HG03103 (cell line): Measurements from ENCODE around the gene CACNA2D1.

ENCODE experiments used
- ATAC-seq: cut with Tn5 transposase; IDR thresholded peaks from one replicate; pipeline ENCODE4 v1.9.1; 2021; ENCODE audit warnings: low read depth; ENCODE audit not compliant: unreplicated experiment

Gene CACNA2D1

DNA sequence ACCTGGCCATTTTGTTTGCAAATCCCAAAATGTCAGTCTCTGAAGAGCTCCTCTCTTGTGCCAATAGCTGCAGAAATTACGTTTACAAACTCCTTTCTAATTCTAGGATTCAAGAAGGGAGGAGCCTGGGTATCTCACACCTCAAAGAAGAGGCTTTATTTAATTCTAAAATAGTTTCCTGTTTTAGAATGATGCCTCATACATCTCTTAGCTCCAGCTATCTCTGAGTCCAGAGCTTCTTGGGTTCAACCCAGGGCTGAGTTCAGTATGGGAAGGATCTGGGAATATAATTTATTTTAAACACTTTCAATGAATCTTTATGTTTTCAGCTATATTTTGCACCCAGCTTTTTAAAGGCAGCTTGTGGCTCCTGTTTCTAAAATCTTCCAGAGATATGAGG is 150.1 kb downstream of the CACNA2D1 start:
- ATAC-seq, result no peak

DNA sequence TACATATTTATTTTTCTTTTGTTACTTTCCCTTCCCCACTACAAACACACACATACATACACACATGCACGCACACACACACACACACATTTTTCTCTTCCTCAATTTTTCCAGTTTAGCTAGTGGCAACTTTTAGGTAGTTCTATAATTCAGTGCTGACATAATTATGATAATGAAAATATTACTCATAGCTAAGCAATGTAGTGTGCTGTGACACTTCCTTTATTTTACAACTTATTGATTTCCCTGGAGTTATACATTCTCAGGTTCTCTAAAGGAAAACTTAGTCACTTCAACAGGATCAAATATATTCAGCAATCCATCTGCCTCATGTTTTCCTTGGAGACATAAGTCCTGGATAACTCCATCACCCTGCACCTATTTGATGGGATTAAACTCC is 151.6 kb downstream of the CACNA2D1 start:
- no peak for ATAC-seq

DNA sequence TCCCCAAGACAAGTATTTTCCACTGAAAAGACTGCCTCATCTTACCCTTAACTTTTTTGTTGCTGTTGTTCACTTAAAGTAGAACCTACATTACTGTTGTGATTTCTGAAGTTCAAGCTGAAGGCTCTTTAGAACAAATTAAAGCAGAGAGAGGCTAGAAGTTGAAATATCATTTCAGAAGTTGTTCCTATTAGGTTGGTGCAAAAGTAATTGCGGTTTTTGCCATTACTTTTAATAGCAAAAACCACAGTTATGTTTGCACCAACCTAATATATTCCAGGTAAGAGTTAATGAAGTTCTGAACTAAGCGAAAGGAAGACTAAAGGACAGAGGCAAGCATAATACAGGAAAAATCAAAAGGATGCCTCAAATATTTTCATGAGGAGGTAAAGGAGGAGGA is 153.7 kb downstream of the CACNA2D1 start:
- ATAC-seq, result no peak

DNA sequence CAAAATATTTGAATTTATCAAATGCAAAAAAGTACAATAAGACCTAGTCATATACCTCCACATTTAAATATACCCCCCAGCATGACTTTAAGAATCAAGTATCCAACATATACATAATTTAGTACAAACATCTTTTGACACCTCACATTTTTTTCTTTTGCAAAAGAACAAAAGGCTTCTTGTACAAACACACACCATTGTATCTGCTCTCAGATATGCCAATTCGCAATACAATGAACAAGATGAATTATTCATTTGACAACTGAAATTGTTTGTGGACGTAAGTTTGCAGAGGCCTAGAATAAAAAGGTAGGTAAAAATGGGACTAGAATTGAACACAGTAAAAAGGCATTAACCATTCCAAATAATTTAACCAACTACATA is 154.4 kb downstream of the CACNA2D1 start:
- ATAC-seq, result no peak

DNA sequence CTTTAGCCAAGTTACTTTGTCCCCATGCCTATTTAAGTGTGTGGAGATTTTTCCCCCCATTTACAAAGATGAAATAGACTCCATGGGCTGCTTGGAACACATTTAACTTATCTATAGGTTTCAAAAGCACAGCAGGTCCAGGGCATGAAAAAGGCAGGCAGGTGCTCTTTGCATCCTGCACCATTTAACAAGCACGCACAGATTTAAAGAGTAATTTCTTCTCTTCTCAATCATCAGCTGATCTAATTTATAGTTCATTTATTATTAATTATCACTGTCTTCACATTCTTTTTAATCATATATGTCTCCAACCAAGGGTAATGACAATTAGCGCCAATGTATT is 156.8 kb downstream of the CACNA2D1 start:
- ATAC-seq, result no peak

DNA sequence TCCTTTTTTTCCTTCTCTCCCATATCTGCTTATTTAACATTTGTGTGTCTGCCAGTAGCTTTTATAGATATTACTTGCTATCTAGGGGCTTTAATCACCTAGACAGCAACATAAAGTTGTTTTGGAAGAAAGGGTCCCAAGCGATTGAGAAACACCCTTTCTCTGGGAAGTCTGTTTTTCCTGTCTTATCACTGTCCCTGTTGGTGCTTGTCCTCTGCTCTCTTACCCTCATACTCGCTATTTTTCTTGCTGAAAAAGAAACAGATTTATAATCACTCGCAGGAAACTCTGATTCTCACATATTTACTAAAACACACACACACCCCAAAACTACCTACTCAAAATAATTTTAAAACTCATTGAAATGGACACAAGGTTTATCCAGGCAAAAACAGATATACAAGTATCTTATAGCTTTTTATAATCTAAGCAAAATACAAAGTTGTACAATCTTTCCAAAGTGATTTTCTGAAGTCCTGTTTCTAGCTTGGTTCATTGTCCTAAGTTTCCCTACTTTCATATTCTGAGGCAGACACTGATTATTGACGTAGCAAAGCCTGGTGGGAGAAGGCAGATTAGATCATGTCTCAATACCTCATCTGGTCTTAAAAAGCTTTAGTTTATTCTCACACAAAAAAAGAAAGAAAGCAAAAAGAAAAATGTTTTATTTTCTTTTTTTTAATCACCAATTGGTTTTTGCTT is 157.3 kb downstream of the CACNA2D1 start:
- no peak for ATAC-seq

DNA sequence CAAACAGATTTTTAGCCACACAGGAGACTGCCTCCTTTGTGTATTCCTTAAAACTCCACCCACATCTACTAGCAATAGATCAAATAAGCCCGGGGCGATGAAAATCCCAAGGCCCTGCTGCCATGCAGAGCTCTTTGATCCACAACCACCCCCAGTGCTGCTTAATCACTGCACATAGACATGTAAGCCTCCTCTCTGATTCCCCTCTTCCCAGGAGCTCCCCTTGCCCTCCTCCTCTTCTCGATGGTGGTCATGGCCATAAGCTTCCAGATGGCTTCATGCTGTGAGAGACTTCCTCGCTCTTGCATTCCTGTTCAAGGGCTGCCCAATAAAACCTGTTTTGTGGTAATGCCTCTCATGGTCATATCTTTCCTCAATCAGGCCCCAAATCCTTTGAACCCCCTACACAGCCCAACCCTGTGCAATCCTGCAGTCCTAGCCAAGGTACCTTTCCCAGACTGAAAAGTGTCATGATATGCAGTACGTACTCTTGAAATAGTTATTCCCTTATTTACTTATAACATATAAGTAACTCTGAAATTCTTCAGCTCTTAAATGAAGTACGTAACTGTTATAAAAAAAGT is 158.5 kb downstream of the CACNA2D1 start:
- ATAC-seq, result no peak

DNA sequence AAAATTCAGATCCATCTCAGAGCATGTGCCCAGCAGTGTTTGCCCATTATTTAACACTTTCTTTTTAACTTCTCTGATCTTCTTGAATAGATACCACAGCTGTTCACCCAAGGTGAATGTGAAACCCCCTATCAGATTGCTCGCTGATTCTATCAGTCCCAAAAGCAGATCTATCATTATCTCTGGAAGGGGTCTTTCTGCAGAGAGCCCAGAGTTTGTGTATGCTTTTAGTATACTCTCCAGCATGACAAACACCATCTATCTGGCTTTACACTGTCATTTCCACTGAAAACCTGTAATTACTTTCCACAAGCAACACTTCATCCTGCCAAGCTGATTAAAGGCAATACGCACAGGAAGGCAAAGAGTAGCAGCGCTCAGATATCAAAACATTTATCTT is 168.2 kb downstream of the CACNA2D1 start:
- no peak for ATAC-seq

DNA sequence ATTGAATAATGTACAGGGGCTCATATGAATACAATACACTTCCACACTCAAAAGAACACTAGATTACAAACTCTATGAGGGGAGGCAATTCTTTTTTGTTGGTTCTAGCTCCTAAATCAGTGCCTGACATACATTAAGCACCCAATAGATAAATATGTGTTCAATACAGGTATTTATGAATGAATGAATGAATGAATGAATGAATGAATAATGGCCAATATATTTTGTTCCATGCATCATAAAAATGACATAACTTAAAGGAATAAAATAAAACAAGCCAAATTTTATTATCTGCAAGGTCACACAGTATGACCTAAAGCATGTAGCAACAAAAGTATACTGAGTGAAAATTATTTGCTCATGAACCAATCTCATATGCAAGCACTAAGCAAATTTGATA is 168.9 kb downstream of the CACNA2D1 start:
- ATAC-seq, result no peak

DNA sequence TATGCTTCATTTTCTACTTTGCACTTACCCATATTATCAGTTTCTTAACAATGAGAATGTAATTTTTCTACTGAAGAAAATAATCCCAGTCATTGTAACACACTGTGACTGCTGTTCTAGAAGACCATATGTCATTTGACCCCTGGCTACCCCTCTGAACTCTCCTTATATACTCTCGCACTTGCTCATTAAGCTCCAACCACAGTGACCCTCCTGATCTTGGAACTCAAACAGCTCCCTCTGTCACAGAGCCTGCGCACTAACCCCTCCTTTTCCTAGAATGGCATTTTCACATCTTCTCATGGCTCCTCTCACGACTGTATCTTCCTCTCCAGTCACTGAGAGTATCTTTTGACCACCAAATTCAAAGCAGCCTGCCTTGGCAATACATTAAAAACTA is 169.7 kb downstream of the CACNA2D1 start:
- ATAC-seq, result no peak

DNA sequence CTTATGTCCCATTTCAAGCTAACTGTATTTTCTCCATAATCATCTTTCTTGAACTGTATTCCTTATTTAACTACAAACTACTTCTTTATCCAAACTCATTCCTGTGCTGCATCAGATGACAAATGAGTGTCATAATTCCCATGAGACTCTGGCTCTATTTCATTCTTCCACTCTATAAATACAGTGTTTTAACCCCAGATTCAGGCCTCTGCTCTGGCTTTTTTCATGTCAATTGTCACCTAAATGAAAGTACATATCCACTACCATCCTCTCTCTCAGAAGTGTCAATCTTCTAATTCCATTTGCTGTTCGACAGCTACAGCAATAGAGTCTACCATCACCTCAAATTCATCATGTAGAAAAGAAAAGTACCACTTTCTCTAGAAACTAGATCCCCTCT is 172.7 kb downstream of the CACNA2D1 start:
- ATAC-seq, result no peak

DNA sequence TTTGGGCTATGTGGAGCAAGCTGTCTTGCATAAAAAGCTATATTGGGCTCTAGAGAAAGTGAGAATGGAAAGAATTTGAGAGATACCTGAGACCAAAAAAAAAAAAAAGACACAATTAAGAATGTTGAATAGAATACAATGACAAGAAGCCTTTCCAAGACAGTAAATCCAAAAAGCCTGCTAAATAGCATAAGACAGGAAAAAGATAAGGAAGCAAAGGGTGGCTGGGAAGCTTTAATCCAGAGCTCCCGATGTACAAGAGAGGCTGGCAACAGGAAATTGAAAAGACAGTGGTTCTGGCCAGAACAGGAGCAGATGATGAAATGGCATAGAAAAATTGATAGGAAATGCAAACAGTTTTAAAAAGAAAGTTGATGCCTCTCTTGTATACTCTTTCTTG is 174.9 kb downstream of the CACNA2D1 start:
- no peak for ATAC-seq

DNA sequence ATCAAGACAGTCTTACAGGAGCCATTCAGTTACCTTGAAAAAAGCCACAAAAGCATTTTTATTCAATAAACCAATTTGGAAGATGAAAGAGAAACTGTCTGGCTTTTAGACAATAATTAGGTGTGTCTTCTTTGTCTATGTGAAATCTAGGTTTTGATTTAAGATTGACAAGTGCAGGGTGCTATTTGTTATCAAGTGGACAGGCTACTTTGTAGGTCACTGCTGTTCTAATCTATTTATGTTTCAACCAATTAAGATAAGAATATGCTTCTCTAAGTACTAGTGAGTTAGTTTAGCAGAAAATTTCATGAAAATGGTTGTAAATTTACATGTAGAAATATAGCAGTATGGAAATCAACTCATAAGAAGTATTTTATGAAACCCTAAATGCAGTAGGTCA is 177.5 kb downstream of the CACNA2D1 start:
- no peak for ATAC-seq

DNA sequence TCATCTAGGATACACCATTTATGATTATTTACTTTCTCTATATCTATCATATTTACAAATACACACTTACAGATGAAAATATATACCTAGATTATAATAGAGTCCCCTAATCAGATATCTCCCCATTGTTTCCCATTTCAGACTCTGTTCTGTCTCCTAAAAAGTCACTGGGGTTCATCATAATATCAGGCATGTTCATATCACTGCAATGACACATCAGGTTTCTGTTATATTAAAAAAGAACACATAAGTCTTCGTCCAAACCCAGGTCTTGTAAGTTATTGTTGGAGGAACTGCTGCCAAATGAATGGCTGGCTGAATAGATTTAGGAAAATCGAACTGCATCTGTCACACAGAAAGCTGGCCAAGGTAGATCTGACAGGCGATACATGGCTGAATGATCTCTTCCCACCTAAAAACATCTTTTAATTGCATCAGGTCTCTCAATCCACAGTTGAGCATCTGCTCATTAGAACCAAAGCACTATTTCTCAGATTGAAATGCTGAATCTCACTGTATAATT is 178.7 kb downstream of the CACNA2D1 start:
- no peak for ATAC-seq

DNA sequence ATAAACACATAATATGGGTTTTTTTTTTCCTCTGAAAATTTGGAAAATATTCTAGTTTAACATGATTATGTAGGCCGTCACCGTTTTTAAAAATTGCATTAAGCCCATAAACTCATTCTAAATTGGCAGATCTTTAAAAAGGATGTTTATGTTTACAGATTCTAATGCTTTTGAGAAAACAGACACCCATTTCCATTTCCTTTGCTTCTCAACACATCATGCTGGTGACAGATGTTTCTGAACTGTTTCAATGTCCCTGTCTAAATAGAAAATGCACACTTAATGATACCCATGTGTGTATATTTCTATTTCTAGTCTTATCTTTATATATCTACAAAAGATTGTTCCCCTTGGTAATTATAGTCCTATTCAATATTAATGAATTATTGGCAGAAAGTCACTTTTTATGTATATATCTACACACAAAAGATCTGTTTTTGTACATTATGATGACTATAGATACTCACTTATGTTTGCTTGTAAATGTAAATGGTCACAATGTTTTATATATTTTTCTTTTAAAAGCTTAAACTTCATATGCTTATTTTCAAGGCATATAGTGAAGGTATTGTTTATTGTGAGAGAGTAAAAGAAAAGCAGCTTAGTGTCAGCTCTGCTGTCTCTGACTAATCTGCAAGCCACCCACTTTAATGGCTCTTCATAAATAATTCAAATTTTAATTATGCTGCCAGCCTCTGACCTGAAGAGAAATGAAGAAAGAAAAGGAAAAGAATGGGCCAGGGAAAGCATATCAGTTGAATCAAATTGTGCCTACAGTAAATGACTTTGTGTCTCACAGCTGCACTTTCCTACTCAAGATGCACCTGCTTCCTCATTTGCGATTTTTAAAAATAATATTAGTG is 179.4 kb downstream of the CACNA2D1 start:
- ATAC-seq, result no peak

DNA sequence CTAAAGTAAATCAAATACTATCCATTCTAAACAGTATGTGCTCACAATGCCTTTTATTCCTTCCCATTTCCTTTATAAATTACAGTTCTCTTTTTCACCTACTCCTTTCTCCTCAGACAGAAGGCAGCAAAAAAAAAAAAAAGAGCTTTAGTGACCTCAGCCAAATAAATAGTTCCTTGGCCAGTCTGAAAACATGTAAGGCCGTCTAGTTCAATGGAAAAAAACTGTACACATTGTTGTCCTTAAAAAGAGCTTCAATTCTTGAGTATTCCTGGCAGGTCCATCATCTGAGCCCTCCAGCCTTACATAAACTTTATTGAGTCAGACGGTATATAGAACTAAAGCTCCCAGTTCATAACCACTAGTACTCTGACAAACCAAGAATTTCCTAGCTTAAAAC is 185.4 kb downstream of the CACNA2D1 start:
- no peak for ATAC-seq

DNA sequence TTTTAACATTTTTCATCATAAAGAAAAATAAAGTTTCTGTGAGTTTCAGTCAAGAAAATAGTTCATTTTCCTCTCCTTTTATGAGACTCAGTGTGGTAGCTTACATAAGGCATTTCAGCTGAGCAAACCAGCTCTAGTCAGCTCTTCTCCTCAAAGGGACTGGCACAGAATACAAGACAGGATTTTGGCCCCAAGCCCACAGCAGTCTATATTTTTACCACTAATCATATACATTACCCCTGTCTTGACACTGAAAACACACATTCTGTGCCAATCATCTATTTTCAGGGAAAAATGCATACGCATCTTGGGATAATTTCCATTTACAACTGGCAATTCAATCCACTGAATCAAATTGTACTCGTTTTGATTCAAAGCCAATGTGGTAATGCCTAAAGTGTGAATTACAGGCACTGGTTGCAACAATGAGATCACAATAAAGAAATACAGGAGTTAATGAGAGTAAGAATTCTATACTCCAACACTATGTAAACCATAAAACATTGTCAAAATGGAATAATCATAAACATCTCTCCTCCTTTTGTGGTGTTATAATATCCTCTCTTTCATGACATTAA is 186.4 kb downstream of the CACNA2D1 start:
- no peak for ATAC-seq

DNA sequence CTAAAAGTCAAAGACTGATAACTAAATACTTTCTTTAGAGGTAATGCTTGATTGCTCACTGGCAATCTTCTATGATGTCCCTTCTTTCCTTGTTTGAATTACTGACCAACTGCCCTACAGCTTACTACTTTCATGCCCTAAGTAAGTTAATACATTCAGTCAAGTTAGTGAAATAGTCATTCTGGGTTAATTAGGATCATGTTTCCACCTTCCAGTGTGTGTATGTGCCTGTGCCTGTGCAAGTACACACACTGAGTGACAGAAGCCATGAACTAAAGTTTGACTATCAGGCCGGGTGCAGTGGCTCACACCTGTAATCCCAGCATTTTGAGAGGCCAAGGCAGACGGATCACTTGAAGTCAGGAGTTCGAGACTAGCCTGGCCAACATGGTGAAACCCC is 187.9 kb downstream of the CACNA2D1 start:
- ATAC-seq, result no peak

DNA sequence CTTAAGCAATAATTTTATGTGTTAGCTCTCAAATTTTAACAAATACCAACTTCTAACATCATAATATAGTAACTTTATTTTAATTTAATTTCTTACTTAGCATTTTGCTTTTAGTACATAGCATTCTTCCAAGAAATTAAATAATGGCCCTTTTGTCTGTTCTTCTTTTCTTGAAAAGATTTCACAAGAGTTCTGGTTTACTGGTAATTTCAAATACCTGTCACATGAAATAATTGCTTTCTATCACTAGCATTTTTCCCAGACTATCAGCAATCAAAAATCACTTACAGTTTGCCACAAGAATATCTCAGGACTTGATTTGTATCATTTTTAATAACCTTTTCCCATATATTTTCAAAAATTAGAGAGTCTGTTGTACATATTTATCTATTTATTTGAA is 193.0 kb downstream of the CACNA2D1 start:
- ATAC-seq, result no peak

DNA sequence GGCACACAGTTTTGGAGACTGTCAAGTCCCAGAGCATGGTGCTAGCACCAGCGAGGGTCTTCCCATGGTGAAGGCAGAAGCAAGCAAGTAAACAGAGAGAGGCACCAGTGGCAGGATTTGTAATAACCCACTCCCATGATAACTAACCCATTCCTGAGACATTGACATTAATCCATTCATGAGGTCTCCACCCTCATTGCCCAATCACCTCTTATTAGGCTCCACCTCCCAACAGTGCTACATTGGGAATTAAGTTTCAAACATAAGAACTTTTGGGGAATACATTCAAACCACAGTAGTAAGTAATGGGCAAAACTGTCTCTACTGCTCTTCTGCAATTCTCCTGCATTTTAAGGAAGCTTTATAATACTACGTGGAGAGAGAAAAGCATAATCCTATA is 193.6 kb downstream of the CACNA2D1 start:
- ATAC-seq, result no peak

DNA sequence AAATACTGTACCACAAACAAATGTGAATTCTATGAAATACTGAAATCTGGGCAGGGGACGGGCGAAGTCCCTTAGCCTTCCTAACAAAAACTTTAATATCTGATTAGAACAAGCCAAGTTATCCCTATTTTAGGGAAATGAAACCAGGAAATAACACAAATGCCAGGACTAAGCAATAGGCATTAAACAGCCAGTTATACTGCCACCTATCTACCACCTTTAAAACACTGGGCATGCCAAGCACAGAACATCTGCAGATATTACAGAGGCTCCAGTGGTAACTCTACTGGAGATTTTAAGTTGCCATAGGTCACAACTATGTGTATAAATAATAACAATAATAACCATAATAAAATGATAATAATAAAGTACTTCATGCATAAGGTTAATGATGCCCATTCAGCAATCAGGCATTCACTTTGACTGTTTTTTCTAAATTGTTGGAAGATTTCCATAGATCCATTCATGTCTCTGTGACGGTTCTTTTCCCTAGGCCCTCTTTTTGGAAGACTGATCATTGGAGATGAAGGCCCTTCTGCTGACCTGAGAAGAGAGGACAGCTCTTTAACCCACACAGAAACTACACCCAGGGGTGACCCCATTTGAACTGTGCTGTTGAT is 195.7 kb downstream of the CACNA2D1 start:
- no peak for ATAC-seq
